ENCODE data around the gene EGLN3.

DNA sequence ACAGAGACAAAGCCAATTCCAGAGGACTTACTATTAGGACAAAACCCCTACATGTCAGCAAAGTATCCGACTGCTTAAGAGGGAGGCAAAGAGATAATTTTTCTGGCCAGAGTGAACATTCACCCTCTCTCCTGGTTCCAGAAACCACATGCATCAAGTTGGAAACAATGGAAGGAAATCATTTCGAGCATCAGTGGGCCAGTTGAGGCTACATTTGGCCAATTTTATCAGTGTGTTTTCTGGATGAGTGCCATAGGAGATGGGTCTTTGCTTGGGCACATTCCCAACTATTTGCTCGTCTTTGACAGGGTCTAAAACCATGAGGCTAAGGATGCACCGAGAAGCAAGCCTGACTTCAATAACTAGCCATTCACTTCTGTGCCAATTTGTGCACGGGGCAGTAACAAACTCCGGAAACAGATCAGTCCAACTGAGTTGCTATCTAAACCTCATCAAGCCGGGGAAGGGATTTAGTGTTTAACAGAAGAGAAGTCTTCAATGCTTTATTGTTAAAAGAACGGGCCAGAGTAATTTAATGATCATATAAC, 17.4 kb downstream of the EGLN3 start:
- TF ChIP-seq CTCF (tag by site-specific recombination; IDR thresholded peaks at IDR 0.05): no peak
- TF ChIP-seq ZNF610 (tag by site-specific recombination; IDR thresholded peaks at IDR 0.05; ENCODE audit: borderline replicate concordance): no peak
- TF ChIP-seq ZNF2 (tag by site-specific recombination; IDR thresholded peaks at IDR 0.05): no peak
- no peak for TF ChIP-seq ZNF274 (IDR thresholded peaks at IDR 0.05; ENCODE audit: low read length)
- no peak for TF ChIP-seq ZNF274 (tag by site-specific recombination; IDR thresholded peaks at IDR 0.05; ENCODE audit: borderline replicate concordance)
- TF ChIP-seq, protein P1, sequence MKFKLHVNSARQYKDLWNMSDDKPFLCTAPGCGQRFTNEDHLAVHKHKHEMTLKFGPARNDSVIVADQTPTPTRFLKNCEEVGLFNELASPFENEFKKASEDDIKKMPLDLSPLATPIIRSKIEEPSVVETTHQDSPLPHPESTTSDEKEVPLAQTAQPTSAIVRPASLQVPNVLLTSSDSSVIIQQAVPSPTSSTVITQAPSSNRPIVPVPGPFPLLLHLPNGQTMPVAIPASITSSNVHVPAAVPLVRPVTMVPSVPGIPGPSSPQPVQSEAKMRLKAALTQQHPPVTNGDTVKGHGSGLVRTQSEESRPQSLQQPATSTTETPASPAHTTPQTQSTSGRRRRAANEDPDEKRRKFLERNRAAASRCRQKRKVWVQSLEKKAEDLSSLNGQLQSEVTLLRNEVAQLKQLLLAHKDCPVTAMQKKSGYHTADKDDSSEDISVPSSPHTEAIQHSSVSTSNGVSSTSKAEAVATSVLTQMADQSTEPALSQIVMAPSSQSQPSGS (tag by site-specific recombination; IDR thresholded peaks at IDR 0.05; ENCODE audit: low read depth): no peak
- no peak for TF ChIP-seq TCF7L2 (IDR thresholded peaks at IDR 0.05; ENCODE audit: borderline replicate concordance, low read depth, low read length)
- TF ChIP-seq YY1 (tag by site-specific recombination; IDR thresholded peaks at IDR 0.05): no peak
- no peak for TF ChIP-seq GLI4 (tag by site-specific recombination; IDR thresholded peaks at IDR 0.05)
- no peak for TF ChIP-seq ZNF24 (tag by site-specific recombination; IDR thresholded peaks at IDR 0.05)

Data from HEK293 (cell line).